Myocyte (in vitro differentiated cells): ENCODE measurements around the gene ARHGEF25. TPM values are rescaled to one million over a fixed set of nuclear protein-coding genes. Genes with fewer than 3 reads are reported as not detected.
A peak's percentile ranks its signal among the peaks of the same experiment; 100 is the strongest.
"Not testable (repeated sequence)": the region's sequence is repeated elsewhere in the genome, so short reads cannot be mapped to it uniquely, and the experiment has no call there.

Experiments used
- DNase-seq: peaks from one replicate; pipeline ENCODE4 v3.0.0-alpha.2; 2012; ENCODE audit warnings: low read depth
- total RNA-seq: library from RNA; depleted of rRNA; stranded (reverse); fragments of >200 nt; gene quantifications from 2 replicates; pipeline ENCODE4 v1.2.3, GENCODE V29; 2014

Gene ARHGEF25
- total RNA-seq, 1 donor from 2014 or later: 8.6 TPM

GRCh38 chr12:57632958-57633840 lies 22.0 kb downstream of the ARHGEF25 start, which contains the start of gene B4GALNT1:
TSS of gene B4GALNT1 (minus strand) at chr12:57633201. CDS start at chr12:57632132, 1,069 bp downstream.
- DNase-seq: peak; percentile 59

- DNase-seq: not testable (repeated sequence)
These were observed 25.5 kb downstream of the ARHGEF25 start for GRCh38 chr12:57636731-57637130.

GRCh38 chr12:57637364-57637763 lies 26.1 kb downstream of the ARHGEF25 start:
- DNase-seq: no peak

GRCh38 chr12:57638096-57638495 lies 26.9 kb downstream of the ARHGEF25 start:
- no peak for DNase-seq

GRCh38 chr12:57640175-57641042 lies 29.2 kb downstream of the ARHGEF25 start:
- no peak for DNase-seq

- no peak for DNase-seq
These were observed 30.6 kb downstream of the ARHGEF25 start for GRCh38 chr12:57641699-57642442.

GRCh38 chr12:57645990-57646658 lies 34.9 kb downstream of the ARHGEF25 start:
- peak; percentile 34 for DNase-seq

GRCh38 chr12:57646659-57647049 lies 35.4 kb downstream of the ARHGEF25 start:
- not testable (repeated sequence) for DNase-seq

GRCh38 chr12:57654042-57654441 lies 42.8 kb downstream of the ARHGEF25 start:
- DNase-seq: no peak

GRCh38 chr12:57655541-57656240 lies 44.5 kb downstream of the ARHGEF25 start:
- no peak for DNase-seq

- not testable (repeated sequence) for DNase-seq
These were observed 45.2 kb downstream of the ARHGEF25 start for GRCh38 chr12:57656408-57656807.

- peak; percentile 12 for DNase-seq
These were observed 46.5 kb downstream of the ARHGEF25 start for GRCh38 chr12:57657744-57658143.

- no peak for DNase-seq
These were observed 47.7 kb downstream of the ARHGEF25 start for GRCh38 chr12:57658890-57659289.

- DNase-seq: no peak
These were observed 50.1 kb downstream of the ARHGEF25 start for GRCh38 chr12:57661376-57661775.

- DNase-seq: not testable (repeated sequence)
These were observed 54.0 kb downstream of the ARHGEF25 start for GRCh38 chr12:57665066-57665820.
